H1 (cell line): ENCODE results near the gene SHC1. TPM values are rescaled to one million over a fixed set of nuclear protein-coding genes. Genes with fewer than 3 reads are reported as not detected.

Experiments used
- BRCA1 ChIP-seq: IDR thresholded peaks from 2 replicates; pipeline ENCODE4 v1.6.1; 2012; ENCODE audit warnings: low read depth, low read length, improper control_type of control experiment
- CTBP2 ChIP-seq: IDR thresholded peaks from 2 replicates; pipeline ENCODE4 v1.7.0; 2011; ENCODE audit warnings: borderline replicate concordance, mild to moderate bottlenecking, moderate library complexity, mixed read lengths, low read length; ENCODE audit not compliant: insufficient read depth, insufficient read length
- E2F6 ChIP-seq: IDR thresholded peaks from 2 replicates; pipeline ENCODE4 v1.6.1; 2012; ENCODE audit warnings: inconsistent platforms
- GABPA ChIP-seq: IDR thresholded peaks from 2 replicates; pipeline ENCODE4 v1.6.1; 2011; ENCODE audit warnings: mild to moderate bottlenecking, low read length, moderate library complexity, borderline replicate concordance; ENCODE audit not compliant: insufficient read depth
- HDAC2 ChIP-seq, 2 experiments: fragments of 300-600 bp in 1 of 2; sonication (generic) in 1 of 2; IDR thresholded peaks; 2 replicates each; pipeline ENCODE4 v1.6.1; 2011 to 2012; ENCODE audit warnings: low read depth in 2 of 2, low read length in 2 of 2, mild to moderate bottlenecking in 2 of 2, moderate library complexity in 2 of 2, borderline replicate concordance in 1 of 2, inconsistent platforms in 1 of 2
- HDAC6 ChIP-seq: IDR thresholded peaks from one replicate; pipeline ENCODE4 v1.7.1; 2012; ENCODE audit warnings: low read depth, mild to moderate bottlenecking, inconsistent platforms, low read length, moderate library complexity
- JUND ChIP-seq: IDR thresholded peaks from 2 replicates; pipeline ENCODE4 v1.6.1; 2011; ENCODE audit warnings: mild to moderate bottlenecking, improper control_type of control experiment, low read length
- KDM4A ChIP-seq: IDR thresholded peaks from one replicate; pipeline ENCODE4 v1.7.1; 2012; ENCODE audit warnings: low read depth, mild to moderate bottlenecking, moderate library complexity, low read length, inconsistent platforms; ENCODE audit not compliant: severe bottlenecking
- MAFK ChIP-seq: IDR thresholded peaks from 2 replicates; pipeline ENCODE4 v1.6.1; 2012; ENCODE audit warnings: low read depth, mild to moderate bottlenecking, improper control_type of control experiment, low read length
- NANOG ChIP-seq: IDR thresholded peaks from 2 replicates; pipeline ENCODE4 v1.6.1; 2011; ENCODE audit warnings: low read length, low read depth, mild to moderate bottlenecking, inconsistent platforms; ENCODE audit not compliant: insufficient read depth, poor library complexity, severe bottlenecking
- NRF1 ChIP-seq: IDR thresholded peaks from 2 replicates; pipeline ENCODE4 v1.6.1; 2011; ENCODE audit warnings: mild to moderate bottlenecking, low read depth, low read length, improper control_type of control experiment
- RAD21 ChIP-seq, 2 experiments: IDR thresholded peaks in 1 of 2; conservative IDR thresholded peaks in 1 of 2; 2 replicates each; pipeline ENCODE4 v1.6.1; 2011; ENCODE audit warnings: low read depth in 2 of 2, low read length in 2 of 2, improper control_type of control experiment in 1 of 2, inconsistent platforms in 1 of 2, mild to moderate bottlenecking in 1 of 2, moderate library complexity in 1 of 2
- RNF2 ChIP-seq: fragments of 200-900, 300-1000 bp; sonication (generic); IDR thresholded peaks from 2 replicates; pipeline ENCODE4 v1.7.1; 2016; ENCODE audit warnings: borderline replicate concordance, low read depth, mild to moderate bottlenecking, antibody characterized with exemption, low read length; ENCODE audit not compliant: poor library complexity, severe bottlenecking; ENCODE audit errors: missing control alignments
- RXRA ChIP-seq: IDR thresholded peaks from 2 replicates; pipeline ENCODE4 v1.6.1; 2011; ENCODE audit warnings: low read depth, mild to moderate bottlenecking, low read length, moderate library complexity; ENCODE audit not compliant: insufficient read depth
- SIX5 ChIP-seq: IDR thresholded peaks from 2 replicates; pipeline ENCODE4 v1.6.1; 2011; ENCODE audit warnings: mild to moderate bottlenecking, low read depth, low read length
- SP1 ChIP-seq: IDR thresholded peaks from 2 replicates; pipeline ENCODE4 v1.6.1; 2011; ENCODE audit warnings: low read depth, low read length
- SP2 ChIP-seq: IDR thresholded peaks from 2 replicates; pipeline ENCODE4 v1.6.1; 2012; ENCODE audit warnings: mild to moderate bottlenecking, low read length, inconsistent platforms
- SUZ12 ChIP-seq: fragments of 200-600 bp; sonication (generic); IDR thresholded peaks from 2 replicates; pipeline ENCODE4 v1.6.1; 2012; ENCODE audit warnings: mild to moderate bottlenecking, inconsistent platforms, low read length, moderate library complexity, mixed read lengths
- TAF1 ChIP-seq: IDR thresholded peaks from 2 replicates; pipeline ENCODE4 v1.6.1; 2011; ENCODE audit warnings: mild to moderate bottlenecking, low read depth, low read length
- polyA plus RNA-seq, 7 experiments: library from polyadenylated mRNA; depleted of rRNA in 3 of 7; stranded (reverse) in 5 of 7; unstranded in 2 of 7; fragments of >200 nt in 5 of 7; fragments of 200-250 nt in 2 of 7; gene quantifications; 1 replicate in 5 of 7; 2 replicates in 1 of 7; 4 replicates in 1 of 7; pipeline versions ENCODE4 v1.2.1 to v1.2.3, GENCODE V29; 2011 to 2013; ENCODE audit warnings: missing spikeins in 2 of 7, mixed read lengths in 2 of 7
- total RNA-seq: library from RNA; stranded (reverse); fragmentation: NEBNext Ultra II Directional; extraction: Animal tissue kit (Norgen Biotek cat#: 25700); gene quantifications from 2 replicates; pipeline ENCODE4 v1.2.1, GENCODE V29; 2021

SHC1 gene
- total and polyA plus RNA-seq, 2 of the 8 experiments (the other 6 are each of a cell fraction or from before 2014, with no cell fraction given): 177 to 212 TPM

DNA sequence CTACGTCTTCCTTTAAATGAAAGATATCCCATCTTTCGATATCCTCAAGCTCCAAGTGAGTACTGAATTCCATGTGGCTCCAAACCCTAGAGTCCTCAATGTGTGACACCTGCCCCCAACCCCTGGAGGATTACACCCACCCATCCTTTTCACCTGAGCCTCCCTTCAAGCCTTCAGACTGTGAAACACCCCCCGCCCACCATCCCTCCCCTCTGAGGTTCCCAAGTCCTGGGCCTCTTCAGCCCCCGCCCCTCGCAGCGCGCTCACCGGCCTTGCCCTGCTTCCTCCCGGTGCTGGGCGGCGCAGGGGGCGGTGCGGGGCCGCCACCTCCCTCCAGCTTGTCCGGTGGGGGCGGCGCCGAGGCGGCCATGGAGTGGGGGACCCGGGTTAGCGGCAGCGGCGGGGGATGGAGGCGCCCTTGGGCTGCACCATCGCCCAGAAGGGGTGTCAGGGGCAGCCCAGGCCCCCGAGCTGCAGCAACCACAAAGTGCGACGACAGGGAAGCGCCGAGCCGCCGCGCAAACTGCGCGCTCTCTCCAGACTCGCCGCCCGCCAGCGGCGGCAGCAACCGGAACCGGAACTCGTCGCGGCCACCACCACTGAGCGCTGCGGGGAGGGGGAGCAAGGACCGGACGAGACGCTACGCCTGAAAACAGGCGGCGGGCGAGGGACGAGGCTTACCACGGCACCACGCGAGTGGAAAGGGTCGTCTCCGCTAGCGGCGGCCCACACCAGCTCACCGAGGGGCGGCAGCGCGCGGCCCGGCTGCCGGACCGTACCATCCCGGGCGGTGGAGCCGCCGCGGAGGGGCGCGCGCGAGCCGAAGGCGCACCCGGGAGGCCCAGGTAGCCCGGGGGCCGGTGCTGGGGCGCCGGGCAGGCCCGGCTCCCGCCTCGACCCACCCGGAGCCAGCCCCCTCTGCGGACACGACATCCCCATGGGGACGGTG is 9.1 kb downstream of the SHC1 start, which contains the start of gene PYGO2 (continued):
- peak in 1 of 2 experiments; percentile 10; a peak in 1 of 4 replicates for TF ChIP-seq HDAC2 (IDR thresholded peaks at IDR 0.05; ENCODE audit: borderline replicate concordance in 1 of 2, low read depth in 2 of 2, low read length in 2 of 2)
- no peak for TF ChIP-seq HDAC6
- peak; percentile 64; the same call in 1 of the 2 replicates for TF ChIP-seq JUND
- TF ChIP-seq NANOG: no peak
- peak; percentile 88 for TF ChIP-seq GABPA
- peak; percentile 5 to 53; a peak in 1 of 4 replicates for TF ChIP-seq RAD21 (IDR thresholded peaks at IDR 0.05 in 1 of 2, conservative IDR thresholded peaks at IDR 0.05 in 1 of 2; ENCODE audit: low read depth in 2 of 2, low read length in 2 of 2)
- TF ChIP-seq MAFK: no peak
- peak; percentile 67 for TF ChIP-seq KDM4A
- TF ChIP-seq SUZ12: no peak
- no peak for TF ChIP-seq BRCA1
- no peak for TF ChIP-seq SP2
- TF ChIP-seq RXRA: no peak
- TF ChIP-seq TAF1: peak; percentile 86
- TF ChIP-seq CTBP2: no peak
- 0 out of 2 replicates have a peak, but pooled peaks have one; percentile 2 for TF ChIP-seq NRF1
- TF ChIP-seq E2F6: peak; percentile 46; the same call in 1 of the 2 replicates
- TF ChIP-seq RNF2: no peak
- no peak for TF ChIP-seq SP1
- no peak for TF ChIP-seq SIX5
